T-helper 2 cell treated with Interferon-gamma antibody and Interleukin-4, amounts not matched to agents 100 ng/mL and 5 ng/mL, for 36 hours (primary cell): Measurements from ENCODE around the gene ZNF609. TPM values are rescaled to one million over a fixed set of nuclear protein-coding genes. Genes with fewer than 3 reads are reported as not detected.

Experiments
- intact Hi-C: fragments of 100-400 bp; cut with micrococcal nuclease; formaldehyde crosslinking; loops from one replicate; pipeline ENCODE4 v1.15.1; 2023
- total RNA-seq: library from RNA; stranded (reverse); gene quantifications from 2 replicates; pipeline ENCODE4 v1.2.3, GENCODE V29; 2022

The ZNF609 gene
- total RNA-seq, 1 donor from 2014 or later, result 46.5 TPM

DNA sequence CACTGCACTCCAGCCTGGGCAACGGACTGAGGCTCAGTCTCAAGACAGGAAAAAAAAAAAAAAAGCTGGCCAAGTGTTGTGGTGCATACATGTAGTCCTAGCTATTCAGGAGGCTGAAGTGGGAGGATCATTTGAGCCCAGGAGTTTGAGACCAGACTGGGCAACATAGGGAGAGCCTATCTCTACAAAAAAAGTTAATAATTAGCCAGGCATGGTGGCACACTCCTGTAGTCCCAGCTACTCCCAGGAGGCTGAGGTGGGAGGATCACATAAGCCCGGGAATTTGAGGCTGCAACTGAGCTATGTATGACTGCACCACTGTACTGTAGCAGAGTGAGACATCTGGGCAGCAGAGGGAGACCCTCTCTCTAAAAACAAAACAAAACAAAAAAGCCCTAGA, 256.1 kb downstream of the ZNF609 start:
- intact Hi-C loops, result no loop called here

DNA sequence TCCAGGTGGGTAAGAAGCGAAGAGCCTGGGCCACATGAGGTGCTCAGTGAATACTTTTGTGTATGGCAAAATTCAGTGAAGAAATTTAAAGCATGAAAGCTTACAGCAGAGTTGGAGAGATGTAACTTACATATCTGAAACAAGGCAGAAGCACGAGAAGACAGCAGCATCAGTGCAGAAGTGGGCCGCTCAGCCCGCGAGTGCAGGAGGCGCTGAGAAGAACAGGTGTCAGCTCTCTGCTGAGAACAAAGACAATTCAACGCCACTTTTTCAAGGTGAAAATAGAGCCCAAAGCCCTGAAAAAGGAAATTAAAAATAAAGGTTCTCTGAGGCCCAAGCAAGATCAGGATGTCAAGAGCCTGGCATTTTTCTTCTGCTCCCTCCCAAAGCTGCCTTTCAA, 256.8 kb downstream of the ZNF609 start:
- intact Hi-C loops, result no loop called here

DNA sequence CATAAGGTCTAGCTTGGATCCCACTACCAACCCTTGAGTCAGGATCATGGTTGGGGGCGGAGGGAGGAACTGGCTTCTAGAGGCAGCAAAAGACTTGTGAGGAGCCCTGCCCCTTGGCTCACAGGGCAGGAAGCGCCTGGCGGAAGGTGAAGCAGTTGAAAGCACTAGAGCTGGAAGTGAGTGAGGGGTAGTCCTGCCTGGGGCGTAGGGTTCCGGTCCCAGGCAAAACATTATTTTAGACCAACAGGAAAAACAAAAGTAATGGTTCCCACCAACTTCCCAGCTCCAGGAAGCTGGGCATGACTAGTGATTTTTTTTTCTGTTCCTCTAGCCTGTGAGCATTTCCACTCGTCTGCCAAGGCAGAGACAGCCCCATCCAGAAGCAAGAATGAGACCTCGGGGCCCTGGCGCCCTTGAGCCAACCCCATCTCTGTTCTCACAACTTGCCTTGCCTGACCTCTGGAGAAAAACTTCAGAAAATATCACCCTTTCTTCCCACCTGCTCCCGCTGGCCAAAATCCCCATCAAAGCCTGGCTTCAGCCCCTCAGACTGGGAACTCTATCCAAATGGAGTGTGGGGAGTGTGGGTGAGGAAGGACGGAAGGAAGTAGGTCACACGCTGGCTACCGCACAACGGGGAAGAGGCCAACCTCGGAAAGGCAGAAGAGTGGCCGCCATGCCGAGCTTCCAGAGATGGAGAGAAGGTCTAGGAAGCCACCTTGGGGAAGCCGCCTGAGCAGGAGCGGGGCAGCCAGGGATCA, 257.5 kb downstream of the ZNF609 start:
- intact Hi-C loops, result no loop called here

DNA sequence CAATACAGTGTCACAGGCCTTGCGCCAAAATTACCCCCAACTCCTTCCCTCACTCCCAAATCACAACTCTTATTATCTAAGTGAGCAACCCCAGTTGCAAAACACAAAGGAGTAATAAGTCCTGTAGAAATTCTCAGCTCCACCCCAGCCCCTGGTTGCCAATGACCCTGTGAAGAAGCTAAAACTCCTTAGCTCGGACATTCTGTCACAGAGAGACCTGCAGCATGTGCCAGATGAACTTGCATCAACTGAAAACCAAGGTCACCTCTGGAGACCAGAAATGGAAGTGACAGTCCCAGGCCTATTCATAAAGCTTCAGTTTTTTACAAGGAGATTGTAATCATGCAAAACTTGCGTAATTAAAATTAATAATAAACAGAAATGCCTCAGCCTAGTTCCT, 259.8 kb downstream of the ZNF609 start:
- intact Hi-C loops, result no loop called here

DNA sequence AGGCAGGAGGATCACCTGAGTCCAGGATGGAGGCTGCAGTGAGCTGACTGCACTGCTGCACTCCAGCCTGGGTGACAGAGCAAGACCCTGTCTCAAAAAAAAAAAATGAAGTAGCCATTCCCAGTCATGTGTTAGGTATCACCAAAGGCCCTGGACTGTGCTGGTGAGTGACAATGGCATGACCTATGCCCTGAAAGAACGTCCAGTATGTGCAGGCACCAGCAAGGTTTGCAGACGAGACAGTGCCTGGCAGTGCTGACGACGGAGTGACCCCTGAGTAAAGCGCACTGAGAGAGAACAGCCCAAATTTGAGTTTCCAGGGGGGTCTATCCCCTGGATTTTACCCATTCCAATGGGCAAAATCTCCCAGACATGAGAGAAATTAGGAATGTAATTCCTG, 269.8 kb downstream of the ZNF609 start:
- intact Hi-C loops, result loop anchor here (2.0 to 5.0 kb wide), 2 partner anchors 81 to 347 kb away; partner anchors contain the start of gene KBTBD13

DNA sequence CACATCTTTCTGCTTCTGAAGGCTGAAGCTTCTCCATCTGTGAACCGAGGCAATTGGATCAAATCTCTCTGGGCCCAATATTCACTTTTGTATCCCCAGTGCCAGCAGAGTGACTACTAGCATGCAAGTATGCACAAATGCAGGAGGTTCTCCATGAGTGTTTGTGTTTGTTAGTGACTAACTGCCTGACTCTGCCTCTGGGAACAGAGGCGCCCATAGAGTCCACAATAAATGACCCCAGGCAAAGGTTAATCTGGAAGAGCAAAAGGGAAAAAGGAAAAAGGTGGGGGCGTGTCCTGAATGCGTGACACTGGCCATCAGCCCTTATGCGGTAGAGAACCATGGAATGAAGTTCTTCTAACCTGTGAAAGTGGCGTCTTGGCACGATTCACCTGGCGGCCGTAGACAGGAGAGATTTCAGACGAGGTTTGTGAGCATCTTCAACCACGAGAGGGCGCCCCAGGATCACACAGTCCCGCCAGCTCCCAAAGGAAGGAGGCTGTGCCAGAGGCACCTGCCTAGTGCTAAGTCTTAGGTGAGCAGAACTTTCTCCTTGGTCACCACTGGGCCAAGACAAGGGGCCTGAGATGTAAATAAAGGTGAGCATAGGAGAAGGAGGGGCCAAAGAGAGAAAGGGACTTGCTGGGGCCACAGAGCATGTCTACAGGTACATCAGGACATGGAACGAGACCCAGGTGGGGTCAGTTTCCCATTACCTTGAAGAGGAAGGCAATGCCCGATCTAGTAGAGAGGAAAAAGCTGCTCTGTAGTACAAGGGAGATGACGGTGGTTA, 270.8 kb downstream of the ZNF609 start:
- intact Hi-C loops, result loop anchor here (1.0 to 5.0 kb wide), 3 partner anchors 80 to 346 kb away; partner anchors contain the start of gene KBTBD13

DNA sequence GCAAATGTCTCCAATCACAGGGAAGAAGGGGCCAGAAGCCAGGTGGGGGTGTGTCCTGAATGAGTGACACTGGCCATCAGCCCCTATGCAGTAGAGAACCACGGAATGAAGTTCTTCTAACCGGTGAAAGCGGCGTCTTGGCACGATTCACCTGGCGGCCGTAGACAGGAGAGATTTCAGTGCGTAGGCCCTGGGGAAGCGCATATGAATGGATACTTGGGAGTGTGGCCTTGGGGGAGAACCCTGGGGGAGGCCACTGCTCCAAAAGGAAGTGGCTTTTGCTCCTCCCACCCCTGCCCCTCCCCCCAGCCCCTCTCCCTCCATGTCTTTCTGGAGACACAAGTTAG, 271.4 kb downstream of the ZNF609 start:
- intact Hi-C loops, result loop anchor here (1.0 to 5.0 kb wide), 3 partner anchors 79 to 346 kb away; partner anchors contain the start of gene KBTBD13

DNA sequence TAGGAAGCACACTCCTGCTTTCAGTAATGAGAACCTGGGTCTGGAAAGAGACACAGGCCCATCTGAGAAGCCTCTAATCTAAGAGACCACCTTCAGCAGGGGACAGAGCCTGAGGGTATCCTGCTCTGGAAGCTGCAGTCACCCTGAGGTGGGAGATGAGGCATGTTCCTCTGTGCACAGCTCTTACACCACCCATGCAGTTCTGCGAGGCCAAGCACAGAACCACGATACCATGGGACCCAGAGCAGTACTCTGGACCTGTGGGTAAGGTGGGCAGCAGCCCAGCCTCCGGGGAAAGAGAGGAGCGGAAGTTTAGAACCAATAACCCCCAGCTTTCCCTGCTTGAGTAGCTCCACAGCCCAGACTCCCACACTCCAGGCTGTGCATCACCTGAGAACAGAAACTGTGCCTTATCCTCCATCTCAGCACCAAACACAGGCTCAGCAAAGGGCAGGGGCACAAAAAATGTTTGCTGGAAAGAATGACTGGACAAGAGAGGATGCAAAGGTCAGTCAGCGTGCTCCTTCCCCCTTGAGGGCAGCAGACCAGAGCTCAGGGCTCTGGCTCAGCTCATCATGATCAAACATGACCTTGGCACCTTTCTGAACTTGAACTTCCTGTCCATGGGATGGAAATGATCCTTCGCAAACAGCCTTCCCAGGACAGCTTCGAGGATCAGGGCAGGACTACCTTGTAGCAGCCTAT, 271.9 kb downstream of the ZNF609 start:
- intact Hi-C loops, result loop anchor here (5.0 kb wide), 1 partner anchor 345 kb away; the partner anchor contains the start of gene KBTBD13

Other genes starting within 250 kb of the ZNF609 start
- gene CSNK1G1, start 104.4 kb upstream of the ZNF609 start, total RNA-seq, result 29.6 and 30.0 TPM in 2 replicates
- 101 and 115 TPM in 2 replicates for gene PCLAF, start 79.1 kb upstream of the ZNF609 start, total RNA-seq
- 21.1 and 22.7 TPM in 2 replicates for gene TRIP4, start 72.7 kb upstream of the ZNF609 start, total RNA-seq